Measurements from ENCODE around the gene TRIP6. TPM values are rescaled to one million over a fixed set of nuclear protein-coding genes. Genes with fewer than 3 reads are reported as not detected.

The TRIP6 gene, protein sequence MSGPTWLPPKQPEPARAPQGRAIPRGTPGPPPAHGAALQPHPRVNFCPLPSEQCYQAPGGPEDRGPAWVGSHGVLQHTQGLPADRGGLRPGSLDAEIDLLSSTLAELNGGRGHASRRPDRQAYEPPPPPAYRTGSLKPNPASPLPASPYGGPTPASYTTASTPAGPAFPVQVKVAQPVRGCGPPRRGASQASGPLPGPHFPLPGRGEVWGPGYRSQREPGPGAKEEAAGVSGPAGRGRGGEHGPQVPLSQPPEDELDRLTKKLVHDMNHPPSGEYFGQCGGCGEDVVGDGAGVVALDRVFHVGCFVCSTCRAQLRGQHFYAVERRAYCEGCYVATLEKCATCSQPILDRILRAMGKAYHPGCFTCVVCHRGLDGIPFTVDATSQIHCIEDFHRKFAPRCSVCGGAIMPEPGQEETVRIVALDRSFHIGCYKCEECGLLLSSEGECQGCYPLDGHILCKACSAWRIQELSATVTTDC
- 78.6 and 82.7 TPM in 2 replicates for total RNA-seq

DNA sequence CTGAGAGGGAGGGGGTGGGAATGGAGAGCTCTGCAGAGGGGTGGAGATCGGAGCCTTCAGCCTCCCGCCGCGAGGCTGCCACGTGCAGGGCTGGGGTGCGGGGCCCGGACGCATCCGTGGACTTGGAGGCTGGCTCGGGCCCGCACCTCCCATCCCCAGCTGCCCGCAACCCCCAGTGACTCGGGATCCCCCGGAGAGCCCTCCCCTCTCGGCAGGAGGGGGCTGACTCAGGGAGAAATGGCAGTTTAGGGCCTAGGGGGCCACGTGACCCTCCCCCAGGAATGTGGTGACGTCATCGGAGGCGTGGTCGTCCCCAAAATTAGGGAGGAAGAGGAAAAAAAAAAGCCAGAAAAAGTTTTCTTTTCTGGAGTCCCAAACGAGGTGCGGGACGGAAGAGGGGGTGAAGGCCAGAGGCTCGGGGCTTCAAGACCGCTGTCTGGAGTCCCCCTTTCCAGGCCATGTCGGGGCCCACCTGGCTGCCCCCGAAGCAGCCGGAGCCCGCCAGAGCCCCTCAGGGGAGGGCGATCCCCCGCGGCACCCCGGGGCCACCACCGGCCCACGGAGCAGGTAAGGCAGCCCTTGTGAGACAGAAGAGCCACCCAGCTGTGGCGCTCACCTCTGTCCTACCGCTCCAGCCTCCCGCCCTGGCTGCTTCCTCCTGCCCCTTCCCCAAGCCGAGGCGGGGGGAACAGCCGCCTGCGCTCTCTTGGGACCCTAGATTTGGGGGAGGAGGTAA lies at the start of gene TRIP6:
Gene TRIP6 (plus strand): TSS at position 348 of the 736 bp plus-strand sequence. CDS start 111 bp downstream, at position 459.

GRCh38 chr7:100827330-100828226 lies 39.6 kb upstream of the TRIP6 start, which contains the start of gene EPHB4:
EPHB4 (minus strand) TSS chr7:100827523; CDS start chr7:100827030, 493 bp downstream.

DNA sequence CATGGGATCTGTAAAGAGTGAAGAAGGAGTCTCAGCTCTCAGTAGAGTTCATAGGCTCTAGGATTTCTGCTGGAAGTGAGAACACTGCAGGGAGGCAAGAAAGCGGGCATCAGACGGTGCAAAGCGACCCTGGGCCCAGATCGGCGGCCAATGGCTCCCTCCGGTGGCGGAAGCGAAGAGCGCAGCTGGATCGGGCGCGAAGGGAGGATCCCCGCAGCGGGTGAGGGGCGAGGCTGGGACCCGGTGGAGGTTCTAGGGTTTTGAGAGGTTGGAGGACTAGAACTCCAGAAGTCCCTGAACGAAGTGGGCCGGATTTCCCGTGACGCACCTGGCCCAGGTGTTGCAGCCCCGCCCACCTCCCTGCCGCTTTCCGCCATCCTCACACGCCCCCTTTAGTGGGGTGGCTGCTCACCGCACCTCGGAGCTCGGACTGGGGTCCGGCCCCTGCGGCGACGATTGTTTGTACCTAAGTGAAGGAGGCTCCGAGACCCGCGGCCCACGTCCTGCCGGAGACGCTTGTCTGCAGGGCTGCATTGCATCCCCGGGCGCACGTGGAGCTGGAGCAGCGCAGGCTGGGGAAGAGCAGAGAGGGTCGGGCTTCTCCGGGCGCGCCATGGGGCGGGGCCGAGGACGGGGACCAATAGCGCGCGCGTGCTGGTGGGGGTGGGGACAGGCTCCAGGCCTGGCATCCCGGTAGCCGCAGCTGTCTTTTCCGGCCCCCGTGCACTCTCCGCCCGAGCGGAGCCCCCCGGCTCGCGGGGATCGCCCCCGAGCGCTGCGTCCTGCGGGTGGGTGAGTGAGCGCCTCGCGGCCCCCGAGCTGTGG lies 14.9 kb upstream of the TRIP6 start, which contains the start of gene SLC12A9:
Gene SLC12A9 (plus strand): TSS at position 666 of the 825 bp plus-strand sequence. CDS start 1,485 bp downstream, outside the sequence.

GRCh38 chr7:100874577-100875355 lies 7.6 kb downstream of the TRIP6 start, which contains the start of gene SRRT:
SRRT (plus strand) TSS chr7:100875103; CDS start chr7:100875591, 488 bp downstream.

DNA sequence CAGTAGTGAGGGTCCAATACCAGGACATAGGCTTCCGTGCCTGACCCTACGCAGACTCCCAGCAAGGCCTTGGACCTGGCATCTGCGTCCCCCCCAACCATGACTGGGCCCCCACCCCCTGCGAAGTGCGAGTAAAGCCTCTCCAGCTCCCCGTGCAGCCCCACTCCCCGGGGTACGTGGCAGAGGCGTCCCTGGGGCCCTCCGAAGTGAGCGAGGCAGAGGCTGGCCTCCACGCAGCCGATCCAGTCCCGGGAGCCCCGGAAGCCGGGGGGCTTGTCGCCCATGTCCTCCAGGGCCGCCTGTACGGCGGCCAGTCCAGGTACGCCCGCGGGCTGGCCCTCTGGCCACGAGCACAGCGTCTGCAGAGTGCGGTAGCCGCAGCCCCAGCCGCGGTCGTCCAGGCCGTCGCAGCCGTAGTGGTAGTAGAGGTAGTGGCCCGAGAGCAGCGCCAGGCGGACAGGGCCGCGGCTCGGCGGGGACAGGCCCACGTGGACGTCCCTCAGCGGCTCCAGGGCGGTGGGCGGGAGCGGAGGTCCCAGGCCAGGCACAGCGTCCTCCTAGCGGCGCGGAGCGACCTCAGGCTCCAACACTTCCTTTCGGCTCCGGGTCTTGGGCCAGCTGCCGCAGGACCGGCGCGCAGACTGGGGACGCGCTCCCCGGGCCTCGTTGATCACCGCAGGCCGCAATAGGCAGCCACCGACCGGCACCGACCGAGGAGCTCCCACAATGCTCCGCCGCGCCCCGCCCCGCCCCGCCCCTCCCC lies 22.0 kb downstream of the TRIP6 start, which contains the start of gene UFSP1:
Gene UFSP1 (minus strand): TSS at position 728 of the 763 bp plus-strand sequence. CDS start 444 bp downstream, at position 284.

GRCh38 chr7:100895701-100895955 lies 28.4 kb downstream of the TRIP6 start, which contains the start of gene ACHE:
ACHE (minus strand) TSS chr7:100895888; CDS start chr7:100894232, 1,656 bp downstream.

Small RNA genes within 50 kb of the gene (small RNA-seq; reads per million reads assigned to genes)
- gene RN7SL549P (not detected), gene RN7SL750P (not detected)

Other genes starting within 250 kb of the TRIP6 start
- gene TFR2, start 225.8 kb upstream of the TRIP6 start, total RNA-seq, result under 0.01 and 0.20 TPM in 2 replicates
- gene ACTL6B, start 210.9 kb upstream of the TRIP6 start, total RNA-seq, result not detected in 2 replicates
- gene GNB2, start 193.6 kb upstream of the TRIP6 start, total RNA-seq, result 82.3 and 108 TPM in 2 replicates
- 16.2 and 22.9 TPM in 2 replicates for gene GIGYF1, start 173.1 kb upstream of the TRIP6 start, total RNA-seq
- gene POP7, start 161.3 kb upstream of the TRIP6 start, total RNA-seq, result 52.2 and 52.8 TPM in 2 replicates
- gene EPO, start 146.9 kb upstream of the TRIP6 start, total RNA-seq, result not detected in 2 replicates
- gene ZAN, start 133.8 kb upstream of the TRIP6 start, total RNA-seq, result not detected in 2 replicates
- 20.1 and 28.7 TPM in 2 replicates for gene EPHB4, start 39.9 kb upstream of the TRIP6 start, total RNA-seq
- 15.1 and 16.8 TPM in 2 replicates for gene SLC12A9, start 14.7 kb upstream of the TRIP6 start, total RNA-seq
- gene SRRT, start 7.7 kb downstream of the TRIP6 start, total RNA-seq, result 36.0 and 66.9 TPM in 2 replicates
- gene UFSP1, start 22.3 kb downstream of the TRIP6 start, total RNA-seq, result 7.7 and 9.2 TPM in 2 replicates
- gene ACHE, start 28.5 kb downstream of the TRIP6 start, total RNA-seq, result under 0.01 TPM in 1 of 2 replicates, not detected in the other
- gene MUC3A, start 82.1 kb downstream of the TRIP6 start, total RNA-seq, result not detected in 2 replicates
- gene MUC12, start 102.2 kb downstream of the TRIP6 start, total RNA-seq, result not detected in 2 replicates
- not detected in 2 replicates for gene MUC17, start 152.7 kb downstream of the TRIP6 start, total RNA-seq
- 6.2 and 12.3 TPM in 2 replicates for gene TRIM56, start 218.1 kb downstream of the TRIP6 start, total RNA-seq

All from subcutaneous preadipocyte (primary cell).